ENCODE results near the gene ACTMAP. TPM values are rescaled to one million over a fixed set of nuclear protein-coding genes. Genes with fewer than 3 reads are reported as not detected.
"Not testable (repeated sequence)": the region's sequence is repeated elsewhere in the genome, so short reads cannot be mapped to it uniquely, and the experiment has no call there.

Gene ACTMAP
- total and polyA plus RNA-seq, 11 donors: 4.2 to 11.1 (median 8.1) TPM

- DNase-seq: peak in 1 of 5 donors; percentile 58
- TF ChIP-seq POLR2A (IDR thresholded peaks at IDR 0.05) (no peak), CTCF (IDR thresholded peaks at IDR 0.05) (no peak)
- H3K4me3 ChIP-seq: no peak overlapping the region
- H3K4me1 ChIP-seq: no peaks in the 10 kb centered on the region
- H3K27me3 ChIP-seq: no peaks in the 10 kb centered on the region
- 91 to 95% (median 92%) methylated on average over 25 of the region's 25 CpGs for WGBS, 4 donors
- H3K9me3 ChIP-seq: no peaks in the 10 kb centered on the region
- intact Hi-C loops (cut with DNase I): no loop called here
- peak in 1 of 4 donors; percentile 27 for ATAC-seq
- H3K36me3 ChIP-seq: peaks cover 0 to 59% (median 19%) of the 10 kb centered on the region in 9 donors
- H3K27ac ChIP-seq: no peak overlapping the region
Measured at GRCh38 chr19:40786060-40787037, 36.1 kb upstream of the ACTMAP start.

GRCh38 chr19:40785526-40785925, 35.2 kb upstream of the ACTMAP start:
- DNase-seq: no peak
- TF ChIP-seq CTCF (IDR thresholded peaks at IDR 0.05) (no peak), POLR2A (IDR thresholded peaks at IDR 0.05) (no peak)

GRCh38 chr19:40784146-40784545, 33.9 kb upstream of the ACTMAP start:
- ATAC-seq; H3K27me3 ChIP-seq; H3K9me3 ChIP-seq; H3K27ac ChIP-seq; H3K4me3 ChIP-seq; DNase-seq; intact Hi-C loops (cut with DNase I); H3K4me1 ChIP-seq: not testable (repeated sequence)
- 94 to 100% (median 97%) methylated on average over 1 to 2 of the region's 2 CpGs for WGBS, 4 donors
- H3K36me3 ChIP-seq: peaks cover 0 to 52% (median 12%) of the 10 kb centered on the region in 9 donors

More at GRCh38 chr19:40785526-40785925, 35.2 kb upstream of the ACTMAP start:
- Histone ChIP-seq H3K27me3 (no peaks in the 10 kb centered on the region), H3K4me3 (no peak overlapping the region), H3K36me3 (peaks cover 0 to 52% (median 15%) of the 10 kb centered on the region in 9 donors), H3K27ac (no peak overlapping the region), H3K9me3 (no peaks in the 10 kb centered on the region), H3K4me1 (no peaks in the 10 kb centered on the region)
- 59 to 100% (median 71%) methylated on average over 1 of the region's 1 CpG for WGBS, 4 donors
- ATAC-seq: no peak
- intact Hi-C loops (cut with DNase I): no loop called here

- 90 to 96% (median 92%) methylated on average over 11 to 14 of the region's 14 CpGs for WGBS, 4 donors
- no peaks in the 10 kb centered on the region for H3K27me3 ChIP-seq
- DNase-seq (no peak), ATAC-seq (no peak)
- H3K27ac ChIP-seq: no peak overlapping the region
- peaks cover 0 to 10% (median 6%) of the 10 kb centered on the region in 12 donors for H3K4me1 ChIP-seq
- no peaks in the 10 kb centered on the region for H3K9me3 ChIP-seq
- peaks cover 0 to 48% (median 12%) of the 10 kb centered on the region in 9 donors for H3K36me3 ChIP-seq
- TF ChIP-seq POLR2A (IDR thresholded peaks at IDR 0.05) (no peak), CTCF (IDR thresholded peaks at IDR 0.05) (no peak)
- intact Hi-C loops (cut with DNase I): no loop called here
- no peak overlapping the region for H3K4me3 ChIP-seq
Measured at GRCh38 chr19:40783711-40784110, 33.4 kb upstream of the ACTMAP start.

Data from heart left ventricle (tissue), 16 donors.